GM21528 (cell line): ENCODE results near the gene LTK.

Experiments
- ATAC-seq: cut with Tn5 transposase; IDR thresholded peaks from one replicate; pipeline ENCODE4 v1.9.1; 2021; ENCODE audit warnings: mild to moderate bottlenecking, moderate library complexity; ENCODE audit not compliant: unreplicated experiment, low FRiP score

Gene LTK

GRCh38 chr15:41535544-41535943 is 21.9 kb upstream of the LTK start:
- ATAC-seq = no peak

DNA sequence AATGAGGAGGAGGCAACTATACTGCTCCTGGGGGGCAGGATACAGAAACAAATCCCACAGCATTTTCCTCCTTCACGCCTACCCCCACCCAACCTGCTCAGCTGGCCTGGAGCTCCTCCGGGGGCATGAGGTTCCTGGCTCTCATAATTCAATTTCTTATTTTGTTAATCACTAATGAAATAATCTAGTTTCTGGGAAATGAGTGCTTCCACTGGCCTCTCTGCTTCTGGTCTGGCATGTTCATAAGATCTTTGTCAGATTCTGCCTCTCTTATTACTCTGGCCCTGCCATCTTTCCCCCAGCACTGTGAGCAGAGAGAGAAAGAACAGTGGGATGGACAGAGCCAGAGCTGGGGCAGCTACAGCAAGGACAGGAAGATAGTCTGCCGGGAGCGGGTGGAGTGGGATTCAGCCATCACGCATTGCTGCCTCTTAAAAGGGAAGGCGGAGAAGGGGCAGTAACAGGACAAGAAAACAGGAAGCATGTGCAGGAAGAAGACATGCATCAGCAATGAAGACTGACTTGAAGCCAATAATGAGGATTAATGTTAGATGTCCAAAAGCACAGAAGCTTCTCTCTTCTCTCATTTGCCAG is 16.8 kb upstream of the LTK start:
- ATAC-seq = no peak

DNA sequence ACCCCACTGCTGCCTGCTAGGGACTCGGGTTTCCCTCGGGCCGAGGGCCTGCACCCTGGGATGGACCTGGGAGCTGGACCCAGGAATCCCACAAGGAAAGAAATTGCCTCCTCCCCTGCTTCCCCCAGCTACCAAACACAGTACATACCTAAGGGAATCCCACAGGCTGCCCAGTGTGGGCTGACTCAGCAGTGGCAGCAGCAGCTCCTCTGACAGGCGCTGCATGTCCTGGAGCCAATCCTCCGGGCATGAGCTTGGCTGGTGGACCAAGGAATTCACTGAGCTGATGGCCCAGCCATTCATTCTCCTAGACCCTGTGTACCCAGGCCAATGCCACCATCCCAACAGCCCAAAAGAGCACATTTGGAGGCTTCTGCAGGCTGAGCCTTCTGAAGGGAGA is 9.5 kb upstream of the LTK start:
- no peak for ATAC-seq

GRCh38 chr15:41521614-41522013 is 8.0 kb upstream of the LTK start:
- no peak for ATAC-seq

GRCh38 chr15:41520636-41521035 is 7.0 kb upstream of the LTK start:
- ATAC-seq = no peak

GRCh38 chr15:41517895-41518449 is 4.3 kb upstream of the LTK start:
- ATAC-seq = no peak

DNA sequence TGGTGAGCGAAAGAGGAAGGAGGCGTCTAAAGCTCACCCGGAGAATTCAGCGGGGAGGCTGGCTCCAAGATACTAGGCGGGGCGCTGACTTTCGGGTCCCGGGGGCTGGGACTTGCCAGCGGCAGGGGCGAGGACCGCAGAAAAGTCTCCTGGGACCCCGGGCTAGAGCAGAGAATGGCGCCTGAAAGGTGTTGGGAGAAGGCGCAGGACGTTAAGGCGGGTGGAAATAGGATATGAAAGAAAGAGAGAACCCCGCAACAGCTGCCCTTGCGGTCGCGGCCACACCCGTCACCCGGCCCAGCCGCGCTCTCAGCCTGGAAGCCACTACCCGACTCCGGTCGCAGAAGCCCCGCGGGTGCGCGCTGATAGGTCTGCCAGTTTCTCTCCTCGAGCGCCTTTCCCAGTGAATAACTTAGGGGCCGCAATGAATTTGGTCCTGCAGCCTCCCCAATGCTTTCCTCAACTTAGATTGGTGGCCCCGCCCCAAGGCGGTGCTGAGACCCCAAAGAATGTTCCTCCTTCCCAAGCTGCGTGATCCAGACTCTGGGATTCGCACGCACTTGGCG is 604 bp downstream of the LTK start:
- ATAC-seq = no peak

DNA sequence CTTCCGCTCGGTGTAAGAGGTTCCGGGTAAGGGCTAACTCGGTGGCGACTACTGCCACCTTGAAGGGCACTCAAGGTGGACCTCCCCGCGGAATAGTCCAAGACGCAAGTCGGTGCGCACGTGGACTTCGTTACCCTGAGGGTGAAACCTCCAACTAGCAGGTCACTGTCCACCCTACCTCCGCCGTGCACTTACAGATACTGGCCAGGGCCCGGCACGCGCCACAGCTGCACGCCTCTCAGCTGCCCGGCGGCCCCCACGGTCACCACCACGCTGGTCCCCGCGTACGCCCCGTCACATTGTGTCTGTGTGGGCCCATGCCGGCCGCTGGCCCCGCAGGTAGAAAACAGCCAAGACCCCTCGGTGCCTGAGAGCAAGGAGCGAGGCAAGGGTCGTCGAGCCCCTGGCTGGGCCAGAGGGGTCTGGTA is 1.1 kb downstream of the LTK start:
- no peak for ATAC-seq

- ATAC-seq = no peak
Observed at GRCh38 chr15:41511899-41512369, 1.7 kb downstream of the LTK start.

- ATAC-seq = no peak
Observed at GRCh38 chr15:41511331-41511898, 2.2 kb downstream of the LTK start.

DNA sequence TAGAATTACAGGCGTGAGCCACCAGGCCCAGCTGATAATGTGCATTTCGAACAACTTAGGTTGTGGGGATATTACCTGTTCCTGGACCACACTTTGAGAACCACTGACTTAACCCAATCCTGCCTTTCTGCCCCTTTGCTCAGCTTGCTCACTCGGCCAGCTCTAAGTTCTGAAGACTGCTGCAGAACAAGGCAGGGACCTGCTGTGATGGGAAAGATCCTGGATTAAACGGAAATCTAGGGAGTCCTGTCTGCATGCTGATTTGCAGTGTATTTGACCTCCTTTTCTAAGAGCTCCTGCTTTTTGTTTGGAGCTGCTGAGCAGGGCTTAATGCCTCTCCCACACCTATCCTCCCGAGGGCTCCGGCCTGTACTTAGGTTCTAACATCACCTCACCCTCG is 2.9 kb downstream of the LTK start:
- ATAC-seq = no peak

DNA sequence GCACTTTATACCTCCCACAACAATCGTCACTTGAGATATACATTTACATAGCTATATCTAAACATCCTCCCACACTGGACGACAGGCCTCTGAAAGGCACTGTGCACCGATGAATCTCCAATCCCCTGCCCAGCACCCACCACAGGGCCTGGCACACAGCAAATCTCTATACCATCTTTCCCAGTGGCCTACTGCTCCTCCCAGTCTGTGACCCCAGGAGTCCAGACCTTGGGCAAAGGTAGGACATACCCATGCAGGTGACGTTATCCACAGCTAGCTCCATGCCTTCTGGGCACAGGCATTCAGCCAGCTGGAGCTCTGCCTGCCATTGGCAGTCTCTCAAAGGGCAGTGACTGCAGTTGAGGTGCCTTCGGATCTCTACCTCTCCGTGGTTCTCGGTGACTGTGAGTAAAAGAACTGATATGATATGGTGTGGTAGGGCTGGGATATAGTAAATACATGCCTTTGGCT is 5.8 kb downstream of the LTK start:
- ATAC-seq = no peak

DNA sequence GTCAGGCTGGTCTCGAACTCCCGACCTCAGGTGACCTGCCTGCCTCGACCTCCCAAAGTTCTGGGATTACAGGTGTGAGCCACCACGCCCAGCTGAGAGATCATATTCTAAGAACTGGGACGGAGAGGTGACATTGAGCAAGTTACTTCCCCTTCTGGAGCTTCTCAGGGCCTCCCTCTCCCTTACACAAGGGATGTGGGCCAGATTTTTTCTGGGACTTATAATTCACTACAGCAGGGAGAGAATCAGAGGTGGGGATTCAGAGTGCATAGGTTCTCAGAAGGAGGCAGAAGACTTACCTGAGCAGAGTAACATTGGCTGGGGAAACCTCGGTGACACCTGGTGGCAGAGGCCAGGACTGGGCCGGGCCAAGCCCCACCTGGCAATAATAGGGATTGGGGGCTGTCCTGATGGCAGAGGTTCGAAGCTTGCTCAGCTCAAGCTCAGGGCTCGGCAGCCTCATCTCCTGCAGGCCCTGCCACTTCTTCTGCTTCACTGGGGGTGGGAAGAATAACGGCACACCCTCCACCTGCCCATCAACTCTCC is 6.8 kb downstream of the LTK start:
- no peak for ATAC-seq

DNA sequence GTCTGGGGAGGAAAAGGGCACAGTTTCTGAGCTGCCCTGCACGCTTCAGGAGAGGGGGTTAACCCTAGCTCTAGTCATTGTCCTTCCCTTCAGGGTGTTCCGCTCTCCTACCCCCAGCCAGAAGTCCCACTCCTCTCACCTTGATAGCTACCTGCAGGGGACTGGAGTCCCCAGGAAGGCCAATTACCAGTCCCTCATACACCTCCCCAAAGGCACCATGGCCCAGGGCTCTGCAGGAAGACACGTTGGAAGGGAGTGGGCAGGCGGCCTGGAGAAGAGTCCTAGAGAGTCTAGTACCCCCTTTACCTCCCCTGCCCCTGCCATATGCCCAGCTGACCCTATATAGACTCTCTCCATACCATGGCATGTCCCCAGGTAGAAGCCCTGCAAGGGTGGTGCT is 7.9 kb downstream of the LTK start:
- ATAC-seq = no peak

DNA sequence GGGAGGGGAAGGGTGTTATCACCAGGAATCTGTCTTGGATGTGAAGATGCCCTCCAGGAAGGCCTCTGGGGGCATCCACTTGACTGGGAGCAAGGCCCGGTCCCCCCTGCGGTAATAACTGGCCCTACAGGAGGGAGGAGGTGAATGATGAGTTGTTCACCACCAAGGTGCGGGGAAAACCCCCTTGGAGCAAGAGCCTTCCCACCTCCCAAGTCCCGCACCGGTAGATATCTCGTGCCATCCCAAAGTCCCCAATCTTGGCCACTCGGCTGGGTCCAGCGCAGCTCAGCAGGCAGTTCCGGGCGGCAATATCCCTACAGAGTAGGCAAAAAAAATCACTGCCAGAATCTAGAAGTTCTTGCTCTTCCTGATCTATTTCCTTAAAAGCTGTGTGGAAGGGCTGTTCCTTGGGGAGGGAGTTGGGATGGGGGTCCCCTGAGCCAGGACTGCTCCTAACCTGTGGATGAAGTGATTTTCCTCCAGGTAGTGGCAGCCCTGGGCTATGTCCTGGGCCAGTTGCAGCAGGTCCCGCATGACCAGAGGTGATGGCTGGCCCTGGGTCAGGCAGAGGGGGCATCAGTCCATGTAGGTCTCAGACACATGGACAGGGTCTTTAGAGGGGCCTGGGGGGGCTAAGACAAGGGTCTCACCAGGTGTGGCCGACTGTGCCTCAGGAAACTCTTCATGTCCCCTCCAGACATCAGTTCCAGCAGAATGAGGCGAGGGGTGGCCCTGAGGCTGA is 8.7 kb downstream of the LTK start:
- ATAC-seq = no peak

DNA sequence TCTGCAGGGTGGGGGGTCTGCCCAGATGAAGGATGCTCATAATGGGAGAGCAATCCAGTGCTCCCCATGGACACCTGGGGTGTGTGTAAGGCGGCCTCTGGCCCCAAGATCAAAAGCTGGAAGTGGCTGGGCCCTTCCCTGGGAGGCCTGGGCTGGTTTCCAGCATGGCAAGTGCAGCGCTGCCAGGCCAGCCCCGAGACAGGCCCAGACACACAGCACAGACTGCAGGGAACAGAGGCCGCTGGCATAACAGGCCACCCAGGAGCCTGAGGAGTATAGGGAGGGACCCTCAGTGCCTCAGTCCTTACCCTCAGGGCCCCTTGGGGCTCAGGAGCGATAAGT is 10.0 kb downstream of the LTK start:
- no peak for ATAC-seq

DNA sequence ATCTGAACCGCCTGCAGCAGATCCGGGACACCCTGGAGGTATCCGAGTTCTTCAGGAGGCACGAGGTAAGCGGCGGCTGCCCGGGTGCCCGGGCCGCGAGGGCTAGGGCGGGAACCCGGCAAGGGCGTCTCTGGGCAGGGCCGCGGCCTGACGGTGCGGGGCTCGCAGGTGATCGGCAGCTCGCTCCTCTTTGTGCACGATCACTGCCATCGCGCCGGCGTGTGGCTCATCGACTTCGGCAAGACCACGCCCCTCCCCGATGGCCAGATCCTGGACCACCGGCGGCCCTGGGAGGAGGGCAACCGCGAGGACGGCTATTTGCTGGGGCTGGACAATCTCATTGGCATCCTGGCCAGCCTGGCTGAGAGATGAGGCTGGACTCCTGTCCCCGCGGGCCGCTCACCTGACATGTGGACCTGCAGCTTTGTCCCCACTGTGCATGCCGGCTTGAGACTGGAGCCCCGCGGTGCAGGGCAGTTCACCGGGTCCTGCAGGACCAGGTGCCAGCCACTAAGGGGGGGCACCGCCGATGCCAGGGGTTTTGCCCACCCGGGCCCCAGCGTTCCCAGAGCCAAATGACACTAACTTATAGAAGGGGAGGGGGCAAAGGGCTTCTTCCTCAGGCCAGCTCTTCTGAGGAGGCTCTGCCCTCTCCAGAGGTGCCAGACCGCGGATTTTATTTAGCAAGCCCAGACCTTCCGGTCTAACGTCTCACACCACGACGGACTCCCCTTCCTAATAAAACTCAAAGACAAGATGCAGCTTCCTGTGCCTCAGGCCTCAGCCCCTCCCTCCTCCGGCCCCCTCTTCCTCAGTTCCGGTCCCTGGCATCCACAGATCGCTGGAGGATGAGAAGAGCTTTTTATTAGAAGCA is 10.6 kb downstream of the LTK start:
- ATAC-seq = no peak

DNA sequence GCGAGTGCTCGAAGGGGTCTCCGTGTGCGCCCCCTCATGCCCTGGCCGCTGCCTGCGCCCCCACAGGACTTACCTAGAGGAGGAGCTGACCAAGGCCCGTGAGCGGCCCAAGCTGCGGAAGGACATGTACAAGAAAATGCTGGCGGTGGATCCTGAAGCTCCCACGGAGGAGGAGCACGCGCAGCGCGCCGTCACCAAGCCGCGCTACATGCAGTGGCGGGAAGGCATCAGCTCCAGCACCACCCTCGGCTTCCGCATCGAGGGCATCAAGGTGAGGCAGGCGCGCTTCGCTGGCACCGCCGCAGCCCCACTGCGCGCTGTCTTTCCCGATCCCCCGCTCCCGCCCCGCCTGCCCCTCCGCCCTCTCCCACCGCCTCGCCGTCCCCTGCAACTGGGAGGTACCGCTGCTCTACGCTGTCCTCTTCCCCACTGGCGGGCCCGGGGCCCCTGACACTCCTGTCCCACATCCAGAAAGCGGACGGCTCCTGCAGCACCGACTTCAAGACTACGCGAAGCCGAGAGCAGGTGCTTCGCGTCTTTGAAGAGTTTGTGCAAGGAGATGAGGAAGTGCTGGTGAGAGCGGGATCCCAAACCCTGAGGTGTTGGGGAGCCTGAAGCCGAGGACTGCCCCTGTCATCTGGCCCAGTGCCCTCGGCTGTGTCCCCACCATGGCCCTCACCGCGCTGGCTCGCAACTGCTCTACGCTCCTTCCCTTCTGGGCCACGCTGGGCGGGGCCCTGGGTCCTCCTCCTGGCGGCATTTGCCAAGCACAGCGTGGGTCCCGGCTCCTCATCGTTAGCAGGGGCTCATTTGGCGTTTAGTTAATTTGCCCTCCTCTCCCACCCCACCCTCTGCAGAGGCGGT is 11.5 kb downstream of the LTK start:
- no peak for ATAC-seq
